NCI-H510A (cell line): ENCODE results near the gene TMEM121.

Experiments used
- DNase-seq: peaks from one replicate; lab custom pipeline; 2025; lab: John Stamatoyannopoulos, UW

The TMEM121 gene

DNA sequence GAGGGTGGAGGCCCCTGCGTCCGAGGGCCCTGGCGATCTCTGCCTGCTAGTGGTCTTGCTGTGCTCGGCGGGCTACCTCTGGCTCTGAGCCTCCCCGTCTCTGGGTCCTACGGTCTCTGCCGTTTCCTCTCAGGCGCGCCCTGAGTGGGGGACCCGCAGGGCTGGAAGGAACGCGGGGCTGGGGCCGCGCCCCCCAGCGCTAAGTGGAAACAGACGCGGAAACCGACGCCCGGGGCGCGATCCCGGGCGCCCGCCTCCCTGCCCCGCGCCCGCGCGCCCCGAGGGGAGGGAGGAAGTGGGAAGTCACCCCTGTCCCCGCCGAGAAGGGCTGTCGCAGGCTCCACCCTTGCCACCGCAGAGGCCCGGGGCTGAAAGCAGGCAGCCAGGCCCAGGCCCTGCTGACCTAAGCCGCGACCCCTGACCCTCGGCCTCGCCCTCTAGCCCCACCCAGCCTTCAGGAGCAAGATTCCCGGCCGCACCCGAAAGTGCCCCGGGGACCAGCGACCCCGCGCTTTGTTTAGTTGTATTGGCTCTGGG, 38.9 kb upstream of the TMEM121 start:
- no peak for DNase-seq

DNA sequence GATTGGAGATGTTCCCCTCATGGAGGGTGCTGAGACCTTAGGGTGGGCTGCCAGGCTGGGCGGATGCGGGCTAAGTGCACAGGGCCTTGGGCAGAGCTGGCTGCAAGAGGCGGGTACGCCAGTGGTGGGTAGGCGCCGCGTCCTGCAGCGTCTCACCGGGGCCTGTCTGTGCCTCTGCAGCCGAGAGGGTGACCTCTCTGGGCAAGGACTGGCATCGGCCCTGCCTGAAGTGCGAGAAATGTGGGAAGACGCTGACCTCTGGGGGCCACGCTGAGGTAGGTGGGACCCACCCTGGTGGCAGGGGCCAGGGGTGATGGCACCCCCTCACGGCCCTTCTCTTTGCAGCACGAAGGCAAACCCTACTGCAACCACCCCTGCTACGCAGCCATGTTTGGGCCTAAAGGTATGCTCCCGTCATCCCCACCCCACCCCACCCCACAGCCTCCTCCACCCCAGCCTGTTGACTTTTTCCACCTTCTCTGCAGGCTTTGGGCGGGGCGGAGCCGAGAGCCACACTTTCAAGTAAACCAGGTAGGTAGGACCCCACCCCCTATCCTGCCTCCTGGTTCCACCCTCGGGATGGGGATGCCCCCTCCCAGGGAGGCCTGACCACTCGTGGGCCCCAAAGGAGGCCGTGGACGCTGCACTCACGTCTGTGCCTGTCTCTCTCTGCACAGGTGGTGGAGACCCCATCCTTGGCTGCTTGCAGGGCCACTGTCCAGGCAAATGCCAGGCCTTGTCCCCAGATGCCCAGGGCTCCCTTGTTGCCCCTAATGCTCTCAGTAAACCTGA, 38.2 kb upstream of the TMEM121 start:
- DNase-seq, result no peak

DNA sequence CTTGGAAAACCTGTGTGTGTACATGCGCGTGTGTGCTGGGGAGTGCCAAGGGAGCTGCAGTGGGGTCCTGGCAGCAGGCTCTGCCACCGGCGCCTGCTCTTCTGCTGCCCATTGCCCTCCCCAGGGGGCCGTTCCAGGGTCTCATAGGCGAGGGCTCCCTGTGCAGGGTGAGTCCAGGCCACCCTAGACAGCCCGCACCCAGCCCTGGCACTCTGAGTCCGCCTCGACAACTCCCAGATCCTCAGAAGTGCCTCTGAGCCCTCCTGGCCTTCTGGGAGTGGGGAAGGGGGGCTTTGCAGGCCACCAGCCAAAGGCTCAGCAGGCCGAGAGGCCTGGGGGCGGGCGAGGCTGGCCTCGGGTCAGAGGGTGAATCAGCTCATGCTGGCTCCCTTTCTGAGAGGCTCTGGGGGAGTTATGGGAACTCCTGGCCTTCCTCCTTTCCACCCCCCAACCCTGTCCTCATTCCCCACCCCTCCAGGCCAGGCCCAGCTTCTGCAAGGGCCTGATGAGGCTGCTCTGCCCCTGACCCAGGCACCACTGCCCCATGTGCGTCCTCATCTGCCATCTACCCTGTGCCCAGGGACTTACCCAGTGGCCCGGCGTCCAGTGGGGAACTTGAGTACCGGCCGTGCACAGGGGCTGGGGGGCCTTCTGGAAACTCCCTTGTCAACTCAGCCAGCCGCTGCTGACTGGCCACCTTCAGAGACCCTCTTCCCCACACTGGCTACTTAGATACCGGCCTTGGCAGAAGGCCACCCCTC, 37.4 kb upstream of the TMEM121 start:
- no peak for DNase-seq

DNA sequence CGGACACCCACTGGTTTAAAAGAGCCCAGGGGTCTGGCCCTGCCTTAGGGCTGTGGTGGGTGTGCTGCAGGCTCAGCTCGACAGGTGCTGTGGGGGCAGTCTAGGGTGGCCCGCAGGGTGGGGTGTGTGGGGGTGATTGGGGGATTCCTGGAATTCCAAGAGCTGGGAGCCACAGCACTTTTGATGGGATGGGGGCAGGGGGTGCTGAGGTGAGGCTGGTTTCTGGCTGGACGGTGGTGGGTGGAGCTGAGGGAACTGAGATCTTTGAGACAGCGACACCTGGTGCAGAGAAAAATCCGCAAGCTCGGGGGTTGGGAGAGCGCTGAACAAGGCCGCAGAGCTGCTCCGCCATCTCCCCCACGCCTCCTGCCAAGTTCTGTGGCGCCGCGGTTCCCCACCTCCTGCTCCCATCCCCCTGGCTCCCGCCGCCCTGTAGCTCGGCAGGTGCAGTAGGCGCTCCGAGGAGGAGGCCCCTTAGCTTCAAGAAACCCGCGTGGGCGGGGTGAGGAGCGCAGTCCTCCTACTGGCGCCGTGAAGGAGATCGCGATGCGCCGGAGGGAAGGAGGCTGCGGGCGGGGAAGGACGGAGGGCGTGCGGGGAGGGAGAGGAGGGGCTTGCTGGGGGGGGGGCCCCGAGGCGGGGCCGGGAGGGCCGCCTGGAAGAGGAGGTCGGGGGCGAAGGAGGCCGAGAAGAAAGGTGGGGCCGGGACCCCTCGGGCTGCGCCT, 36.7 kb upstream of the TMEM121 start:
- peak; percentile 76 for DNase-seq

DNA sequence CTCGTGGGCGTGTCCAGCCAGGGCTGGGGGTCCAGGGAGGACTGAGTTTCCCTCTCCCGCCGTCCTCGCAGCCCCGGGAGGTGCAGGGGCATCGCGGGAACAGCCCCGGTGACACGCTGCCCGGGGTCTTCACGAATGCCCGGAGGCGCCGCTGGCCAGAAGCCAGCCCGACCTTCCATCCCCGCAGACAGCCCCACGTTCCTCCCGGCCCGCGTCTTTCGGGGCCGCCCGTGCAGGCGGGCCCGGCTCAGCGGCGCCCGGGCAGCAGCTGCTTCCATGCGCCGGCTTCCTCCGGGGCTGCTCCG, 36.2 kb upstream of the TMEM121 start:
- DNase-seq, result no peak

DNA sequence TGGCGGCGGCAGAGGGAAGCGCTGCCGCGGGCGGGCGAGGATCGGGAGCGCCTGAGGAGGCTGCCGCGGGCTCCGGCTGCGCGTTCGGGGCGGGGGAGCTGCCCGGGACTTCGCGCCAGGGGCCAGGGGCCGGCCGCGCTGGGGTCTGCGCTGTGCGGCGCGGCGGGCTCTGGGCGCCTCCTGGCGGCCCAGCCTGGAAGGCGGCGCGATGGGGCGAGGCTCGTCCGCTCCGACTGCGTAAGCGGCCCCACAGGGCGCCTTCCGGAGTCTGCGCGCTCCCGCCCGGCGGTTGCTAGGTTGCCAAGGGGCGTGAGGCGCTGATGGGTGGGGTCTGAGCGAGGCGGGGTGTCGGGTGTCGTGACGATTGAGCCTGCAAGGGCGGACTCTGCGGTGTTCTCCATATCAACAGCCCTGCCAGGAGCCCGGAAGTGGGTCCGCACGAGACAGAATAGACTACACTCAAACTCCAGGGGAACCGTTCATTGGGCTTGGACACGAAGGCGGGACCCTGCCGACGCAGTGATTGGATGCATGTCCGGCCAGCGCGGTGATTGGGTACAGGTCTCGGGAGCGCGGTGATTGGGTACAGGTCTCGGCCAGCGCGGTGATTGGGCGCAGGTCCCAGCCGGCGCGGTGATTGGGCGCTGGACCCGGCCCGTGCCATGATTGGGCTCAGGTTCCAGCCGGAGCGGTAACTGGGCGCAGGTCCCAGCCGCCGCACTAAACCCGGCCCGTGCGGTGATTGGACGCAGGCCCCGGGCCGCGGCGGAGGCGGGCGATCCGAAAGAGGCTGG, 35.6 kb upstream of the TMEM121 start, which contains the start of gene TEDC1:
TSS of gene TEDC1 (plus strand) at position 675 of the 794 bp plus-strand sequence. CDS start 130 bp downstream, outside the sequence.
- peak; percentile 99 for DNase-seq

DNA sequence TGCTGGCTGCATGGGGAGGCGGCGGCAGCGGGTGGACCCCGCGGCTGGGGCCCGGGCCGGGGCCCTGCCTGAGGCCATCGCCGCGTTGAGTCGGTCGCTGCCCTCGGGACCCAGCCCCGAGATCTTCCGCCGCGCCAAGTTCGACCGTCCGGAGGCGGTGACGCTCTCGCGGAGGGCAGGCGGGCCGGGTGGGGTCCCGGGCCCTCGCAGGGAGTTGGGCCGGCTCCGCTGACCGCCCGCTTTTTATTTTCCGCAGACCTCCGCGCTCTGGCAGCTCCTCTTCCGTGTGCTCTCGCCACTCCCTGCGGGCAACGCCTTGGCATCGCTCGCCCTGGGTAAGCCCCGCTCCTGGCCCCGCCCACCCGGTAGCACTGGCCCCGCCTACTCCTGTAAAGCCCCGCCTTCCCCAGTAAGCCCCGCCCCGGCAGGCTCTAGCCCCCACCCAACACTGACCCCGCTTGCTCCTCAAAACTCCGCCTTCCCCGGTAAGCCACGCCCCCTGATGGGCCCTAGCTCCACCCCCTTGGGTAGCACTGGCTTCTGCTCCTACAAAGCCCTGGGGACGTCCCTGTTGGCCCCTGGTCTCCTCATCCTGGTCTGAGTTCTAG, 34.9 kb upstream of the TMEM121 start:
- DNase-seq, result no peak

DNA sequence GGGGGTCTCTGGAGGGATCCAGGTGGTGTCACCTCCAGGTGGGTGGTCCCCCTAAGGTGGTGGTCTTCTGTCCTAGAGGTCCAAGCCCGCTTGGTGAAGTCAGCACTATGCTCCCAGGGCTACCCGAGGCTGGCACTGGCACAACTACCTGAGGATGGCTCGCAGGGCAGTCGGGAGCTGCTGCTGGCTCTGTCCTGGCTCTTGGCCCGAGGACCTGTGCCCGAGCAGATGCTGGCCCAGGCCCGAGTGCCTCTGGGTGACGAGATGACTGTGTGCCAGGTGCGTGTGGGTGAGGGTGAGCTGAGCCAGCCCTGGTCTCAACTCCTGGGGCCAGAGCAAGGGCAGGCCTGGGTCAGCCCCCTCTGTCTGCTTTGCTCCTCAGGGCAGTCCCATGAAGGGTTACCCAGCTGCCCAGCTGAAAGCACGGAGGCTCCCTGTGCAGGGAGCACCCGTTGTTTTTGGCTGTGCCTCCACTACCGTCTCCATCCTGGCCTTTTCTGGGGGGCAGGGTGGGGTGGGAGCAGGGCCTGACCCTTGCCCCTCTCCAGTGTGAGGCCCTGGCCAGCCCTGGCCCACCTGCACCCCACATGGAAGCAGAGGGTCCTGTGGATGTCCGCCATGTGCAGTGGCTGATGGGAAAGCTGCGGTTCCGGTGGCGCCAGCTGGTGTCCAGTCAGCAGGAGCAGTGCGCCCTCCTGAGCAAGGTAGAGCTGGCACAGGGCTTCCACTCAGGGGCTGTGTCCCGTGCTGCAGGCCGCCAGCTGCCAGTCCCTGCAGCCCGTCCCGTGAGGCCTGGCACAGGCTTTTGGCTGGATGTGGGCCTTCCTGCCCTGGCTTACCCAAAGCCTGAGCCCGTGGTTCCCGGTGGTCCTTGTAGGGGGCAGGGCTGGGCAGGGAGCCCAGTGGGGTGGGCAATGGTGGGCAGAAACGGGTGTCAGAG, 34.1 kb upstream of the TMEM121 start:
- DNase-seq, result no peak

DNA sequence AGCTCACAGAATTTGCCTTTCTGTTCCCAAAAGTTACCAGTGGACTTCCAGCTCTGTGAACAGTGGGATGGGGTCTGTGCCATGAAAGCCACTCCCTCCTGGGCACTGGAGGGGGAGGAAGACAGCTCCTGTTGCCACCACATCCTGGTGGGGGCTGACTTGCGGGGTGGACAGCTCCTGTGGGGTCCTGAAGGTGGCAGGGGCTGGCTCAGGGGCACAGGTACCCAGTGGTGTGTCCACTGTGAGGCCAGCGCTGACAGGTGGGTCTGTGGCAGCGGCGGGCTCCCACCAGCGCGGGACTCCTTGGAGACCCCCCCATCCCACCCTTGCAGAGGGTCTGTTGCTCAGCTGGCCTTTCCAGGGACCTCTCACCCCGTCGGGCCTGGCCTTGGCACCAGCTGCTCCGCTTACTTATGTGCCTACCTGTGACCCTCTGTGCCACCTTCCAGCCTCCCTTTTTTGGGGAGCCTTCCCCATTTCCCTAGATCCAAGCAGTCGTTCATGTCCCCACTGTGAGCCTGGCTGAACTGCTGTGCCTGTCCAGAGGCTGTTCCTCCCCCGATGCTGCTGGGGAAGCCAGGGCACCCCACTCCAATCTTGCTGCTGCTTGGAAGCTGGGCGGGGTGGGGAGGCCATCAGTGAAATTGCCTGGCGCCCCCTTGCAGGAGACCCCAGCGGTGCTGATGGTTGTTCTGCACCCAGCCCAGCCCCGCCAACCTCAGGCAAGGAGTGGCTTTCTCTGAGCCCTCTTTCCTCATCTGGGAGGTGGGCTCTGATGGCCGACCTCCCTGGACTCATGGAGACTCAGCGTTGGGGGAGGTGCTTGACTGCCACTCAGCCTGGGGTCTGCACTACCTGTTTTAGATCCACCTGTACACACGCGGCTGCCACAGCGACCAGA, 33.2 kb upstream of the TMEM121 start:
- no peak for DNase-seq

DNA sequence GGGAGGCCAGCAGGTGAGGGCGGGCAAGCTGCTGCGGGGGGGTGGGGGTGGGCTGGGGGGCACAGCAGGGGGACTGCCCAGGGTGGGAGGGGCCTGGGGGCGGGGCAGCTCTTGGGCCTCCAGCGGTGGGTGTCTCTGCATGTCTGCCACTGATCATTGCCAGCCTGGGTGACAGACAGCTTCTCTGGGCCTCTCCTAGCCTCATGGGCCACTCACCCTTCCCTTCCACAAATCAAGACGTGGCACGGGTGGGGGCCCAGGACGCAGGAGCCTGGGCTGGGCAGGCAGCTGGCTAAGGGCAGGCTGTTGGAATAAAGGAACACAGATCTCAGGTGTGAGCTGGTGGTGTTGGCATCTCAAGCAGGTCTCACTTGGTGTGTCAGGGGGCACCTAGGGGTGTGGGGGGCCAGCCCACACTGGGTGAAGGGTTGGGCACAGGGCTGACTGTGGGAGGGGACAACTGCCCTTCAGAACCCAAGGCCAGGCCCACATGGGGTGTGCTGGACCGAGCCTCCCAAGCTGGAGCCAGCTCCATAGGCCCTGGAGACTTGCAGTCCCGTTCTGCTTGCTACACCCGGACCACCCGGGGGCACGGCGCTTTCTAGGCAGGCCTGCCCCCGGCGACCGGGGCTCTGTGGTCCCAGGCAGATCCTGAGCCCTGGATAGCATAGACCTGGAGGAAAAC, 32.3 kb upstream of the TMEM121 start:
- no peak for DNase-seq

DNA sequence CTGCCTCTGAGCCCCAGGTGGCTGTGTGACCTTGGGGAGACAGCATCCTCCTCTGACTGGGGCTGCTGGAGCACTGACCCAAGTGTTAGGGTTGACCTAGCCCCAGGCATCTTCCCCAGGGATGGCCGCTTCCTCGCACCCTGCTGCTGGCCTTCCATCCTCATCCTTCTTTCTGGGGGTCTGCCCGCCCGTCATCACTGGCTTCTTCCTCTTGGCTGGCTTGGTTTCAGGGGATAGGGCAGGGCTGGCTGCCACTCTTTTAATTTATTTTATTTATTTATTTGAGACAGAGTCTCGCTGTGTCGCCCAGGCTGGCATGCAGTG, 31.8 kb upstream of the TMEM121 start:
- DNase-seq, result no peak

DNA sequence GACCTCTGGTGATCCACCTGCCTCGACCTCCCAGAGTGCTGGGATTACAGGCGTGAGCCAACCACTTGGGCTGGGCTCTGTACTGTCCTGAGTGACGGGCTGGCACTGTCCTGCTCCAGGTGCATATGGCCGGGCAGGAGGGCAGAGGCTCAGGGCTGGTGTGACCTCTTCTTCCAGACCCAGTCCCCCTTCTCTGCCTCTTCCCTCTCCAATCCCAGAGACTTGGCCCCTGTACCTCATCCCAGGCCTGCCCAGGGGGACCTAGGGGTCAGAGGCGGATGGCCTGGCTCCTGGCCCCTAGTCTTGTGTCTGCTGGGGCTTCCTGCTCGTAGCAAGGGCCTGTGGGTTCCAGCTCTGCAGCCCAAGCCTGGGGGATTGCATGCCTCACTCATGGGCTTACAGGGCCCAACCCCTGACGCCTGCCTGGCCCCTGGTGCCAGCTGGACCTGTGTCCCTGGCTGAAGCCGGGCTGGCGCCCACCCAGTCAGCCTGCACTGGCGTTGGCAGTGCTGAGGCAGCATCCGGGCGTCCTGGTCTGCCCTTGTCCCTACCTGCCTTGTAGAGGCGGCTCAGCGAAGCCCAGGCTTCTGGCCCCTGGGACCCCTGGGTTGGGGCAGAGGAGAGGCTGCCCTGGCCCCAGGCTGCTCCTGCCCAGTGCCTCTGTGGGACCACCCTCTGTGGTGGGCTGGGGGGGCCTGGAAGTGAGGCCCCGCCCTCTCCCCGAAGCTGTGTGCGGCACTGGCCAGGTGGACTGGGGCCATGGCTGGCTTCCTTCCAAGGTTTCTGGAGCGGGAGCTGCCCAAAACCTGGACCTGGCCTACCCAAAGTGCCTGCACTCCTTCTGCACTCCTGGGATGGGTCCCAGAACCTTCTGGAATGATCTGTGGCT, 31.0 kb upstream of the TMEM121 start:
- no peak for DNase-seq

DNA sequence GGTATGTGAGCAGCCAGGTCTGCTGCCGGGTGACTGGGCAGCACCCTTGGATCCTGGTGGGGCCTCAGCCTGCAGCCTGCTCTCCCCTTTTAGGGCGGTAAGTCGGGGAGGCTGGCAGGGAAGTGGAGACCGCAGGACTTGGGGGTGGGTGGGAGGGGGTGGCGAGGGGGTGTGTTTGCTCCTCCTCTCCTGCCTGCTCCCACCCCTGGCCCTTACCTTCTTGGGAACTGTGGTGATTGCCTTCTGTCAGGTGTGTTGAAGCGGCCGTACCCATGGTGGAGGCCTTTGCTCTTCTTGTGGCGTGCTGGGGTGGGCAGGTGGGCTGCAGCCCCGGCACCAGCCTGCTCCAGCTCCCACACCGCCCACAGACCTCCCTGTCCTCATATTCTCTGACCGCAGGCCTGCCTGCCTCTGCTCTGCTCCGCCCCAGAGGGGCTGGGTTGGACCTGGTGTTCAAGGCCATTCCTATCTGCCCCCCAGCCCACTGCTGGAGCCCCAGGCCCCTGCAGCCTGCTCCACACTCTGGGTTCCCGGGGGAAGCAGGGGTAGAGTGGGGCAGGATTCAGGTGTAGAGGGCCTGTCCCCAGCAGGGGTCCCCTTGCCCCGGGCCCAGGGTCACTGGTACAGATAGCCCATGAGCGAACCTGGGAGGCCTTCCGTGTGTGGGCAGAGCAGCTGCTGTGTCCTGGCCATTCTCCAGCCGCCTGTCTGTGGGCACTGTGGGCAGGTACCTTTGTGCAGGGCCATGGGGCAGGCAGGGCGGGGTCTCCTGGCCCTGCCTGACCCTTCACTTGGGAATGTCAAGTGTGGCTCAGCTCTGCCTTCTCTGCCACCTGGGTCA, 30.2 kb upstream of the TMEM121 start:
- DNase-seq, result no peak

DNA sequence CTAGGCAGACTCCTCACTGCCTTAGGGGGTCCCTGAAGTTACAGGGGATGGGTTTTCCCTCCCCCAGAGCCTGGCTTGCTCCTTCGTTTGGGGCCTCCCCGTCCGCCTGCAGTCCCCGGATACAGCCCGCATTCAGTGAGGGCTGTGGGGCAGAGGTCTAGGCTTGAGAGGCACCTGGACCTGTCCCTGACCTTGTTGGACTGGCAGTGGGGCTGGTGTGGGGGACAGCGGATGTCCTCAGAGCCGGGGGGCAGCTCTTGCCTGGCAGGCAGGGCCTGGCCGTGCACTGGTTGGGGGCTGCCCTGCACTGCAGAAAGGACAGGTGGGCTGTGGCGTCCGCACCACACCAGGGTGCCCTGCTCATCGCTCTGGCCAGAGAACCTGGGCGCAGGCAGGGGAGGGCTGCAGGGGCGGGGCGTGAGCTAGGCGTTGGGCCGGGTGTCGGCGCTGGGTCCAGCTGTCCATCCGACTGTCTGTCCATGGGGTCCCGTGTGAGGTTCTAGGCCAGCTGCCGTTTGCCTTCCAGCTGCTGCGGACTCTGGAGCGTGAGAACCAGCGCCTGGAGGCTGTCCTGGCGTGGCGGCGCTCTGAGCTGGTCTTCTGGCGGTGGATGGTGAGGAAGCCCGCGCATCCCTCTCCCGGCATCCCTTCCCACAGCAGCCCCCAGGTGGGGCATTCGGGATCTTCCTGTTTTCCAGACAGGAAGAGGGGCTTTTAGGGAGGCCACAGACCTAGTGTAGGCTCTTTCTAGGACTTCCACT, 29.4 kb upstream of the TMEM121 start:
- no peak for DNase-seq

DNA sequence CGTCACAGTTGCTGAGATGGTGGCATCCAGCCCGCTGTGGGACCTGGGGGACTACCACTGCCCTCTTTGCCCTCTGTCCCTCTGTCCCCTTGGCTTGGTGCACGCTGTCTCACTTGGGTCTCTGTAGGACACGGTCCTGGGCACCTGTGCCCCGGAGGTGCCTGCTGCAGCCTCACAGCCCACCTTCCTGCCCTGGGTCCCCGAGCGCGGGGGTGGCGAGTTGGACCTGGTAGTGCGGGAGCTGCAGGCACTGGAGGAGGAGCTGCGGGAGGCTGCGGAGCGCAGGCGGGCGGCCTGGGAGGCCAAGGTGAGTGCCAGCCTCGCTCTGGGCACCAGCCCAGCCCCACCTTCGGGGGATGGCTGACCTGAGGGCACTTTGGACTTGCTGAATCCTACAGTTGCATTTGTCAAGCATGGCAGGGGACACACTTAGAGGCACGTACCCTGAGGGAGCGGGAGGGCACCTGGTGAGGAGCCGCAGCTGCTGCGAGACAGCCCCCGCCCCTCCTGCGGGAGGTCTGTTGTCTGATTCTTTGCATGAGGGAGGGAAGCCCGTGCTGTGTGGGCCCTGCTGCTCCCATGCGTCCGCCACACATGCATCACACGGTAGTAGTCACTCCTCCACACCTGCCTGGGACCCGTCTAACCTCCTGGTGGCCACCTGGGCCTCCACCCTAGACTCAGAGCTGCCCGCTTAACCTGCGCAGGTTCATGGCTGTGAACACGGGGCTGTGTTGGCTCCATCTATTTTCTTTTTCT, 28.5 kb upstream of the TMEM121 start:
- no peak for DNase-seq
